ENCODE results near the gene B3GNT7.
A peak's percentile ranks its signal among the peaks of the same experiment; 100 is the strongest.
"Not testable (repeated sequence)": the region's sequence is repeated elsewhere in the genome, so short reads cannot be mapped to it uniquely, and the experiment has no call there.

Gene B3GNT7, protein sequence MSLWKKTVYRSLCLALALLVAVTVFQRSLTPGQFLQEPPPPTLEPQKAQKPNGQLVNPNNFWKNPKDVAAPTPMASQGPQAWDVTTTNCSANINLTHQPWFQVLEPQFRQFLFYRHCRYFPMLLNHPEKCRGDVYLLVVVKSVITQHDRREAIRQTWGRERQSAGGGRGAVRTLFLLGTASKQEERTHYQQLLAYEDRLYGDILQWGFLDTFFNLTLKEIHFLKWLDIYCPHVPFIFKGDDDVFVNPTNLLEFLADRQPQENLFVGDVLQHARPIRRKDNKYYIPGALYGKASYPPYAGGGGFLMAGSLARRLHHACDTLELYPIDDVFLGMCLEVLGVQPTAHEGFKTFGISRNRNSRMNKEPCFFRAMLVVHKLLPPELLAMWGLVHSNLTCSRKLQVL

GRCh38 chr2:231395188-231396057 lies at the start of gene B3GNT7:
TSS of gene B3GNT7 (plus strand) at chr2:231395710. CDS start at chr2:231395804, 94 bp downstream.
- H3K4me3 ChIP-seq (ENCODE audit: low read depth, low read length): peak within 1 kb of the TSS; percentile 20
- DNase-seq: no peak

DNA sequence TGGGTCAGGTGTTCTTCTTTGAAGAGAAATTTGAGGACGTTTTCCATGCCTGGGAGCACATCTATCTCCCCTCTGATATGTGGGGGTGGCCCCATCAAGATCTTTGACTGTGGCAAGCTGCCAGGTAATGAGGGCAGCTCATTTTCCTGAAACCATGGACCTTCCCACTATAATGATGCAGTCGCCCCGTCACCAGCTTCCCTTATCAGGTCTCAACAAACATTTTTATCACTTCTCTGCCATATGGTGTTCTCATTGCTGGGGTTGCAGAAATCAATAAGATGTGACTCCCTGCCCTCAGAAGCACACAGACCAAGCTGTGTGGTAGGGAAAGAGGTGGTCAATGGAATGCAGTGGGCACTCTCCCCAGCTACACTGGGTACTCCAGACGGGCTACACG lies 48.4 kb upstream of the B3GNT7 start:
- DNase-seq: no peak
- Histone ChIP-seq H3K27ac (no peak overlapping the region), H3K36me3 (replicated peaks) (no peaks in the 10 kb centered on the region), H3K4me3 (ENCODE audit: low read depth, low read length) (no peak overlapping the region), H3K27me3 (replicated peaks) (no peaks in the 10 kb centered on the region)
- TF ChIP-seq, protein P1, sequence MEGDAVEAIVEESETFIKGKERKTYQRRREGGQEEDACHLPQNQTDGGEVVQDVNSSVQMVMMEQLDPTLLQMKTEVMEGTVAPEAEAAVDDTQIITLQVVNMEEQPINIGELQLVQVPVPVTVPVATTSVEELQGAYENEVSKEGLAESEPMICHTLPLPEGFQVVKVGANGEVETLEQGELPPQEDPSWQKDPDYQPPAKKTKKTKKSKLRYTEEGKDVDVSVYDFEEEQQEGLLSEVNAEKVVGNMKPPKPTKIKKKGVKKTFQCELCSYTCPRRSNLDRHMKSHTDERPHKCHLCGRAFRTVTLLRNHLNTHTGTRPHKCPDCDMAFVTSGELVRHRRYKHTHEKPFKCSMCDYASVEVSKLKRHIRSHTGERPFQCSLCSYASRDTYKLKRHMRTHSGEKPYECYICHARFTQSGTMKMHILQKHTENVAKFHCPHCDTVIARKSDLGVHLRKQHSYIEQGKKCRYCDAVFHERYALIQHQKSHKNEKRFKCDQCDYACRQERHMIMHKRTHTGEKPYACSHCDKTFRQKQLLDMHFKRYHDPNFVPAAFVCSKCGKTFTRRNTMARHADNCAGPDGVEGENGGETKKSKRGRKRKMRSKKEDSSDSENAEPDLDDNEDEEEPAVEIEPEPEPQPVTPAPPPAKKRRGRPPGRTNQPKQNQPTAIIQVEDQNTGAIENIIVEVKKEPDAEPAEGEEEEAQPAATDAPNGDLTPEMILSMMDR (IDR thresholded peaks at IDR 0.05; ENCODE audit: low read depth, low read length, missing control alignments): no peak
- in situ Hi-C loops (cut with HindIII; ENCODE audit: low pct_ligation_motif_present, low sequenced_read_pairs): no loop called here

More at GRCh38 chr2:231395188-231396057, at the start of gene B3GNT7:
- Histone ChIP-seq H3K27ac (no peak within 1 kb of the TSS), H3K27me3 (replicated peaks) (peaks cover 15% of the 10 kb centered on the region), H3K36me3 (replicated peaks) (no peaks in the 10 kb centered on the region)
- TF ChIP-seq, protein P1 (IDR thresholded peaks at IDR 0.05; ENCODE audit: low read depth, low read length, missing control alignments): no peak
- in situ Hi-C loops (cut with HindIII; ENCODE audit: low pct_ligation_motif_present, low sequenced_read_pairs): no loop called here

- in situ Hi-C loops (cut with HindIII; ENCODE audit: low pct_ligation_motif_present, low sequenced_read_pairs): no loop called here
- Histone ChIP-seq H3K4me3 (ENCODE audit: low read depth, low read length) (no peak overlapping the region), H3K27me3 (replicated peaks) (no peaks in the 10 kb centered on the region), H3K27ac (no peak overlapping the region), H3K36me3 (replicated peaks) (no peaks in the 10 kb centered on the region)
- TF ChIP-seq, protein P1 (IDR thresholded peaks at IDR 0.05; ENCODE audit: low read depth, low read length, missing control alignments): no peak
- no peak for DNase-seq
These were observed 47.9 kb upstream of the B3GNT7 start for GRCh38 chr2:231347638-231348037.

DNA sequence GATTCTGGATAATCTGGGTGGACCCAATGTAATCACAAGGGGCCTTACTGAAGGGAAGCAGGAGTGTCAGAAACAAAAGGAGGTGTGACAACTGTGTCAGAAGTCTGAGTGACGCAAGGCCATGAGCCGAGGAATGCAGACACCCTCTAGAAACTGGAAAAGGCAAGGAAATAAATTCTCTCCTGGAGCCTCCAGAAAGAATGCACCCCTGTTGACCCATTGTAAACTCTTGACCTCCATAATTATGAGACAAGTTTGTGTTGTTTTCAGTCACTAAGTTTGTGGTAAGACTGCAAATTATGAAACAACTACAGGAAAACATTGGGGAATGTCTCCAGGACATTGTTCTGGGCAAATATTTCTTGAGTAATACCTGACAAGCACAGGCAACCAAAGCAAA lies 47.3 kb upstream of the B3GNT7 start:
- Histone ChIP-seq H3K27ac (no peak overlapping the region), H3K27me3 (replicated peaks) (no peaks in the 10 kb centered on the region), H3K36me3 (replicated peaks) (no peaks in the 10 kb centered on the region), H3K4me3 (ENCODE audit: low read depth, low read length) (no peak overlapping the region)
- in situ Hi-C loops (cut with HindIII; ENCODE audit: low pct_ligation_motif_present, low sequenced_read_pairs): no loop called here
- no peak for DNase-seq
- TF ChIP-seq, protein P1 (IDR thresholded peaks at IDR 0.05; ENCODE audit: low read depth, low read length, missing control alignments): no peak

GRCh38 chr2:231348704-231349373 lies 46.7 kb upstream of the B3GNT7 start:
- Histone ChIP-seq H3K27me3 (replicated peaks) (no peaks in the 10 kb centered on the region), H3K36me3 (replicated peaks) (no peaks in the 10 kb centered on the region), H3K27ac (no peak overlapping the region), H3K4me3 (ENCODE audit: low read depth, low read length) (no peak overlapping the region)
- TF ChIP-seq, protein P1 (IDR thresholded peaks at IDR 0.05; ENCODE audit: low read depth, low read length, missing control alignments): no peak
- DNase-seq: no peak
- in situ Hi-C loops (cut with HindIII; ENCODE audit: low pct_ligation_motif_present, low sequenced_read_pairs): no loop called here

- H3K4me3 ChIP-seq (ENCODE audit: low read depth, low read length); DNase-seq; H3K27ac ChIP-seq; H3K27me3 ChIP-seq (replicated peaks); H3K36me3 ChIP-seq (replicated peaks); in situ Hi-C loops (cut with HindIII; ENCODE audit: low pct_ligation_motif_present, low sequenced_read_pairs): not testable (repeated sequence)
These were observed 46.2 kb upstream of the B3GNT7 start for GRCh38 chr2:231349374-231349735.

Data from brain microvascular endothelial cell (primary cell).